Stimulated activated CD8-positive, alpha-beta memory T cell treated with anti-CD3 and anti-CD28 coated beads, Interleukin-4, amount 100 ng/mL, for 4 hours (primary cell): Measurements from ENCODE around the gene HOTAIR.

ENCODE experiments used
- DNase-seq, 2 donors: peaks; one replicate each; pipeline ENCODE4 v3.0.0-alpha.2; 2020; ENCODE audit warnings: low read depth in 2 of 2, low spot score in 1 of 2

The HOTAIR gene

DNA sequence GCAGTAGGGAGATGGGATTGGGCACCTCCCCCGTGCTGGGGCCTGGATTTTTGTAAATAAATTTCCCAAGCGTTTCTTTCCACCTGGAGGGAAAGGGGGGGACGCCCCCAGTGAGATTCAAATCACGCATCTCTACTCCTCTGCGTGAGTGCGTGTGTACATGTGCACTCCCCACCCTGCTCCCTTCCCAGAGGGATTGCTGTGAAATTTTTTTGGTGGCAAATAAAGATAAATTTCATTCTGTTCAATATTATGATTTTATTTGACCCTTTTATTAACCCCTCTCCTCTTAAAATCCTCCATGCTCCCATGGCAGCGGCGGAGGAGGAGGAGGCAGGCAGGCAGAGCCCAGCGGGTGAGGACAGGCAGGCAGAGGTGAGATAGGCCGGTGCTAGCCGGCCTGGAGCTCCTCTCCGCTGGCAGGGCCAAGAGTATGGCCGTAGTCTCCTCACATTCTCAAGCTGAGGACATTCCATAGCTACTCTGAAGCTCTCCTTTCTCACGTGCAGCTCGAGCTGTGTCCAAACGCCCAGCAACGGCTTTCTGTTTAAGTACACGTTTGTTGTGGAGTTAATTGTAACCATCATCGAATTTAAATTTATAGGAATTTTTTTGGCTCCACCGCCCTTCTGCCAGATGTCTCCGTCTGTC, 1.5 kb upstream of the HOTAIR start:
- no peak for DNase-seq

DNA sequence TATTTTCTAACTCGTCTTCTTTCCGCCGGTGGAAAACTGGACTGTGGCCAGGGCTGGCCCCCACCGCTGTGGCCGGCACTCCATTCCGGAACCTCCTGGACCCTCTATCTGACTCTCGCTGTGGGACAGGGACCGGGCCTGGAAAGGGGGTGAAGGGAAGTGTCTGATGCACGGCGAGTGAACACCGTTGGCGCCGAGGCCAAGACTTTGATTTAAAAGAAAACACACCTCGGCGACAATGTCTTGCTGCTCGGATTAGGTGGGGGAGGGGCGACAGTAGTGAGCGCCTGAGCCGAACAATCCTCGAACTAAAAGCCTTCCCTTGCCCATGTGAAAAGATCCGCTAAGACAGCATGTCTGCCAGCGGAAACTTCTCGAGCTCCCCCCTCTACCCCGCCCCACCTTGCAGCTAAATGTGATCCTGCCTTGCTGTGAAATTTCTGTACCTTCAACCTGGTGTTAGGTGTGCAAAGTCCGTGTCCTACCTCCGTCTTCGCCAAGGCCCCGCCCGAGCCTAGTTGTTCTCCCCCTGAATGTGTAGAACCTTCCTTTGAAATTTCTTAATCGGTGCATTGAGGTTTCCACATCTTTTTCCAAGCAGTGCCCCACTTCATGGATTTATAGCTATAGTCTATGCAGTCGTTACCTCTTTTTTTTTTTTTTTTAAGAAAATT, 862 bp upstream of the HOTAIR start:
- DNase-seq, result no peak

- DNase-seq, result no peak
These were observed 314 bp upstream of the HOTAIR start for GRCh38 chr12:53975064-53975471.

GRCh38 chr12:53973236-53974042, 1.3 kb downstream of the HOTAIR start:
- DNase-seq, result no peak

- DNase-seq, result no peak
These were observed 2.0 kb downstream of the HOTAIR start, which contains the start of gene HOXC11 for GRCh38 chr12:53972722-53973235. Gene HOXC11 (plus strand): TSS chr12:53973126. CDS start chr12:53973242, 116 bp downstream.

GRCh38 chr12:53972152-53972702, 2.5 kb downstream of the HOTAIR start:
- DNase-seq, result no peak

DNA sequence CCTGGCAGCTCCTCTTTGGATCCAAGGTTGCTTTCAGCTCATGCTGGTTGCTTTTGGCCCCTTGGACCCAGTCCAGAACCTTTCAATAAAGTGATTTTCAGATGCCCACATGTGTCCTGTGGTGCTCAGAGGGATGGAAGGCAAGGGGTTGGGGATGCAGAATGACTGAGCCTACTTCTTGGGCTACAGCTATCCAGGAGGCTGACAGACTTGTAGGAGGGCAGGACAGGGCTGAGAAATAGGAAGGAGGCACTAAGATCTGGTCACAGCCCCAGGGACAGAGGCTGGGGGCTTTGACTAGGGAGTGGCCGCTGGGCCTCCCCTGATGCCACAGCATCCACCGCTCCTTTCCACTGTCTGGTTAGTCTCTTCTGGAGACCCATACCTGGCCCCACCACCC, 3.1 kb downstream of the HOTAIR start:
- no peak for DNase-seq

DNA sequence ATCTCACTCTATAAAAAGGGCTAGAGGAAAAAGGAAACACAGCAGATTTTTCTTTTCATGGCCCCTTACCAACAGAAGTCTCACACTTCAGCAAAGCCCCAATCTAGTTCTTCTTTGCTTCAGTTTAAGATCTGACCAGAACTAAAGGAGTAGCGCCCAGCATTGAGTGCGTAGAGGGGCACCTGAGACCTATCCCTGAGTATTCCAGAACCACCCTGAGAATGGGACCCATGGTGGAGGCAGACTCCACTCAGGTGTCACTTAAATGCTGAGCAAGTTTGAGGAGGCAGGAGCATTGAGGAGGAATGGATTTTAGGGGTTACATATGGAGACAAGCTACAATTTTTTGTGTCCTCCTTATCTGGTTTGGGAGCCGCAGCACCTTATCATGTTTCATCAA, 3.6 kb downstream of the HOTAIR start:
- DNase-seq, result no peak

DNA sequence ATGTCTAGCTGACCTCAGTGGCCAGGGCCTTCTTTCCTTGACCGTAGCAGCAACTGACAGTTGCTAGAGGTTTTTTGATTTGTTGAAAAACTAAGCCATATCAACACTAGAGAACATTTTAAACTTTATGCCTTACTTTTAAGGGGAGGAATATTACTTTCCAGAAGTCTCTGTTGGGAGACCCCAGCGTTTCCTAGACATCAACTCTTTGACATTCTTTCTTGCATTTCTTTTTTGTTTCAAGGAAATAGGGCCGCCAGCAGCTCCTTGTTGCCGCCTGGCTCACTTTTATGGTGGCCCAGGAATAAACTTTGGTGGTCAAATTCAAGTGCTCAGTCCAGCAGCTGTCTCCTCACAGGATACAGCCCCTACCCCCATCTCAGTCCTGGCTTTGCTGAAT, 4.3 kb downstream of the HOTAIR start:
- DNase-seq, result no peak

DNA sequence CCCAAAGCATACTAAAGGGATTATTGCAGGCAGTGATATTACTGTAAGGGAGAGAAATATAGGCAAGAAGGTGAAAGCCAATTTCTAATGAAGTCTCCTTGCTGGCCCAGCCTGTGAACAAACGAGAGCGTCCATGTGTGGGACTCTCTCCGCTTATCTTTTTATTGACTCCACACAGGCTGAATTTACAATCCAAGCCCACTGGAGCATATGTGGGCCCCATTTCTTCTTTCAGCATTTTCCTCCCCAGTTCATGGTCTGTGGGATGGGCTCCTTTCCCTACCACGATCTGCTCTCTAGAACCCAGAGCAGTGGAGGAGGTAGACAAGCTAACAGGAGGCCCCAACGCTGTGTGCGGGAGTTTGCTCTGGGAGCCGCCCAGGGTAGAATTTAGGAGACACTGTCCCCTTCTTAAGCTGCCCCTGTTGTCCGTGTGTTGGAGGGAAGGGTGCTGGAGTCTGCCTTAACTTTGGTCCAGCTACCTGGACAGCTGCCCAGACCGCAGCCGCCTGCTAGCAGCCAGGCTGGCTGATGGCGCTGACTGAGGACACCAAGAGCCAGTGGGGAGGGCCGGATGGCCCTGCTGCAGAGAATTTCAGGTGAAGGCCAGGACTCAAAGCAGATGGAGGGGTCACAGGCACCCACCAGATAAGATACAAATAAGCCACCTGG, 5.0 kb downstream of the HOTAIR start:
- DNase-seq, result no peak

- no peak for DNase-seq
These were observed 6.3 kb downstream of the HOTAIR start for GRCh38 chr12:53968214-53969127.

GRCh38 chr12:53967421-53967925, 7.3 kb downstream of the HOTAIR start:
- DNase-seq, result no peak

DNA sequence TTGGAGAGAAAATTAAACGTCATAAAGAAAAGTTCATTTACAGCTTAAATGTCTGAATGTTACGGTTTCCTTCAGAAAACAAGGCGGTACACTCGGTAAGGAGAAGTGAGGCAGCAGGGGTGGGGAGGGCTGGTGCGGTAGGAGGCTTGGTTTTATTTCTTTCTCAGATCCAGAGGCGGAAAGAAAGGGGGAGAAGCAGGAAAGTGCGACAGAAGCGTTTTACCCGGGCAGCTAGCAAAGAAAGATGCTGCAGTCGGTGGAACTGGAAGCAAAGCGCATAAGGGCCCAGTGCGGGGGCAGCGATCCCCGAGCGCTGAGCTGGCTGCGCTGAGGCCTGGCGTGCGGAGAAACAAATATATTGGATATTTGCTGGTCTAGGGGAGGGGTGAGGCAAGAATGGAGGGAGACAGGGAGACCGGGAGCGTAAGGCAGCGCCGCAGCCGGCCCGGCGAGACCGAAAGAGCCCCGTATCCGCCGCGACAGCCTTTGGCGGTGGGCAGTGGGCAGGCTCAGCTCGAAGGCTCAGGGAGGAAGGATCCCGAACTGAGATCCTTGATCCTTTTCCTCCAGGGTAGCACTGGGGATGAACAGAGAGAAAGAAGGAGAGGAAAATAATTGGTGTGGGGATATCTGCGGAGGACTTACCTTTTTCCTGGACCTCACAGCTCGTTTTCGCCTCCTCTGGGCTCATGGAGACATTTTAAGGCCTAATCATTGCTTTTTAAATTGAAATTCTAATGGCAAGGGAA, 8.2 kb downstream of the HOTAIR start:
- no peak for DNase-seq

GRCh38 chr12:53966085-53966384, 8.7 kb downstream of the HOTAIR start:
- no peak for DNase-seq

DNA sequence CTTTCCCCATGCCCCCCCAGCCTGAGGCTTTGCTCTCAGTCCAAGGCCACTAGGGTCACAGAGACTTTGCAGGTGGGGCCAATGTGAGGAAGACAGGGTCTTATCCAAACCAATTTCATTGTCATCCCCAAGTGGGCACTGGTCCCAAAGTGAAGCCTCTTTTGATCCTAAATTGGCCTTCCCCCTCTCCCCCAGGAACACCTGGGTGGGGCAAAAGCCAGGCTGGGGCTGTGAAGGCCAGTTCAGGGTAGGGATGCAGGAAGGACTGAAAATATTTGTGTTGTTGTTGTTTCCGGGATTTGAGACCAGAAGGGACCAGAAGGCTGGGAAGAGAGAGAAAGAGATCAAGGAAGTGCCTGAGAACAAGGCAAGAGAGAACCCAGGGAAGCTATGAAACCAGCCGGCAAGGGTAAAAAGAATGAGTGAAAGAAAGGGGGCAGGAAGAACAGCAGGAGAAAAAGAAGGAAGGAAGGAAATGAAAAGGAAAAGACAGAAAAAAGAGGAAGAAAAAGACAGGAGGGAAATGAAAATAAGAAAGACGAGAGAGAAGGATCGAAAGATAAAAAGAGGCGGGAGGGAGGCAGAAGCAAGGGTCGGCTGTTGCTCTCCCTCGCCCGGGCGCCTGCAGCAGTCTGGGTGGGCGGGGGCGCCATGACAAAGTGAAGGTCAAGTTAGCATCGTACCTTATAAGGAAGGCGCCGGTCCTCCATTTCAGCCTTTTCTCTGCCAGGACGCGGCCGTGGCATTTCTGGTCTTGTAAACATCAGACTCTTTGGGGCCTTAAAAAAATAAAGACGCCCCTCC, 9.3 kb downstream of the HOTAIR start:
- DNase-seq, result no peak

- DNase-seq, result no peak
These were observed 10.4 kb downstream of the HOTAIR start for GRCh38 chr12:53964315-53964713.

GRCh38 chr12:53963434-53964314, 11.1 kb downstream of the HOTAIR start:
- no peak for DNase-seq
